HepG2 (cell line): ENCODE data around the gene ACSF3. TPM values are rescaled to one million over a fixed set of nuclear protein-coding genes. Genes with fewer than 3 reads are reported as not detected.

Experiments used
- ATF7-NPFF ChIP-seq: sonication (generic); formaldehyde crosslinking; IDR thresholded peaks from 2 replicates; pipeline ENCODE4 v1.8.1; 2023; ENCODE audit warnings: mild to moderate bottlenecking, low read depth, missing genetic modification reagents, moderate library complexity
- CREM ChIP-seq, 2 experiments: sonication (generic) in 1 of 2; formaldehyde crosslinking in 1 of 2; IDR thresholded peaks; 2 replicates each; pipeline versions ENCODE4 v1.4.0 to v1.6.1; 2016 to 2020; ENCODE audit warnings: antibody characterized with exemption in 1 of 2, mild to moderate bottlenecking in 1 of 2, missing genetic modification reagents in 1 of 2
- KLF12 ChIP-seq: sonication (generic); formaldehyde crosslinking; IDR thresholded peaks from 2 replicates; pipeline ENCODE4 v1.4.0; 2020; ENCODE audit warnings: missing genetic modification reagents, borderline replicate concordance
- MED1 ChIP-seq: sonication (generic); formaldehyde crosslinking; IDR thresholded peaks from 2 replicates; pipeline ENCODE4 v1.4.0; 2020; ENCODE audit warnings: missing genetic modification reagents
- MLLT10 ChIP-seq: sonication (generic); formaldehyde crosslinking; IDR thresholded peaks from 2 replicates; pipeline ENCODE4 v1.4.0; 2020; ENCODE audit warnings: missing genetic modification reagents
- REPIN1 ChIP-seq: sonication (generic); formaldehyde crosslinking; IDR thresholded peaks from 2 replicates; pipeline ENCODE4 v1.8.0; 2022; ENCODE audit warnings: missing genetic modification reagents, low read depth, mild to moderate bottlenecking, borderline replicate concordance
- SIX4 ChIP-seq: sonication (generic); formaldehyde crosslinking; IDR thresholded peaks from 2 replicates; pipeline ENCODE4 v1.4.0; 2020; ENCODE audit warnings: missing genetic modification reagents
- ZNF232 ChIP-seq: sonication (generic); formaldehyde crosslinking; IDR thresholded peaks from 2 replicates; pipeline ENCODE4 v1.4.0; 2020; ENCODE audit warnings: missing genetic modification reagents, borderline replicate concordance
- polyA plus RNA-seq, 8 experiments: library from polyadenylated mRNA; depleted of rRNA in 3 of 8; stranded (reverse) in 7 of 8; unstranded in 1 of 8; fragments of >200 nt; fragmentation: Illumina TruSeq in 4 of 8; extraction: Trizol in 4 of 8; gene quantifications; 2 replicates each; pipeline versions ENCODE4 v1.2.1 to v1.2.3, GENCODE V29; 2011 to 2016; ENCODE audit warnings: low read depth in 4 of 8, missing spikeins in 1 of 8, mixed read lengths in 1 of 8; ENCODE audit not compliant: insufficient read depth in 1 of 8
- total RNA-seq, 5 experiments: library from RNA; depleted of rRNA; stranded (reverse); fragments of >200 nt; fragmentation: Illumina TruSeq; extraction: Trizol; gene quantifications; 2 replicates each; pipeline ENCODE4 v1.2.3, GENCODE V29; 2016; ENCODE audit warnings: low read depth in 1 of 5
- TF ChIP-seq, protein P1 (sequence below): sonication (generic); formaldehyde crosslinking; IDR thresholded peaks from 2 replicates; pipeline ENCODE4 v1.8.1; 2023; ENCODE audit warnings: missing genetic modification reagents, inconsistent platforms, borderline replicate concordance
- TF ChIP-seq, protein P2 (sequence below): IDR thresholded peaks from 2 replicates; pipeline ENCODE4 v1.6.1; 2016; ENCODE audit warnings: low read depth
- TF ChIP-seq, protein P3 (sequence below): sonication (generic); formaldehyde crosslinking; IDR thresholded peaks from 2 replicates; pipeline ENCODE4 v1.5.0; 2020; ENCODE audit warnings: missing genetic modification reagents
- TF ChIP-seq, protein P4 (sequence below): sonication (generic); formaldehyde crosslinking; IDR thresholded peaks from 2 replicates; pipeline ENCODE4 v1.9.0; 2021; ENCODE audit warnings: mild to moderate bottlenecking, missing genetic modification reagents
- TF ChIP-seq, protein P5 (sequence below): sonication (generic); formaldehyde crosslinking; IDR thresholded peaks from 2 replicates; pipeline ENCODE4 v1.5.0; 2020; ENCODE audit warnings: missing genetic modification reagents
- TF ChIP-seq, protein P6 (sequence below), 2 experiments: sonication (generic) in 1 of 2; formaldehyde crosslinking in 1 of 2; IDR thresholded peaks; 2 replicates each; pipeline versions ENCODE4 v1.4.0 to v1.6.1; 2018 to 2020; ENCODE audit warnings: missing genetic modification reagents in 2 of 2, borderline replicate concordance in 1 of 2, low read depth in 1 of 2, mild to moderate bottlenecking in 1 of 2, missing biosample characterization in 1 of 2

Gene ACSF3
- total and polyA plus RNA-seq, 2 of the 13 experiments (the other 11 are each of a cell fraction or from before 2014, with no cell fraction given), result 14.9 to 30.6 TPM

DNA sequence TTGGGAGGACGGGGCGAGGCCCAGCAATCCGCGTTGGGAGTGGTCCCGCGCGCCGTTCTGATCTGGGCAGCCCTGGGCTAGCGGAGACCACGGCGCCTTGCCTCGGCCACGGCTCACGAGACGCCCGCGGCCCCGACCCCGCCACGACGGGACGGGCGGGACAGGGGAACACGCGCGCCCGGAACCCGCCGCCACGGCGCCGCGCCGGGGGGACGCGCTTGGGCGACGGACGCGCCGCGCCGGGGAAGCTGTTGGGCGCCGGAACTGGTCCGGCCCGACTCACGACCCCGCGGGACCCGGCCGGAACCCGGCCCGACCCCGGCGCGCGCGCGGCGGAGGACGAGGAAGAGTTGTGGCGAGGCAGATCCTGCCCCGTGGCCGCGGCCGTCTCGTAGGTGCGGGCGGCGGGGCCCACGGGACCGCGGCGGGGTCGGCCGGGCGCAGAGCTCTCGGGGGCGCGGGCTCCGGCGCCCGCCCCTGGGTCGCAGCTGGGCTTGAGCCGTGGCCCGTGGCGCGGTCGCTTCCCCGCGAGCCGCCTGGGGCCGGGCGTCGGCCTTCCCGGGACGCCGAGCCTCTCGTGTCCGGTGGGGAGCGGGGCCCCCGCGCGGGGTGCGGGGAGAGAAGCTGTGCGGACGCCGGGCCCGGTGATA is at the start of gene ACSF3 (continued):
- TF ChIP-seq, protein P1, sequence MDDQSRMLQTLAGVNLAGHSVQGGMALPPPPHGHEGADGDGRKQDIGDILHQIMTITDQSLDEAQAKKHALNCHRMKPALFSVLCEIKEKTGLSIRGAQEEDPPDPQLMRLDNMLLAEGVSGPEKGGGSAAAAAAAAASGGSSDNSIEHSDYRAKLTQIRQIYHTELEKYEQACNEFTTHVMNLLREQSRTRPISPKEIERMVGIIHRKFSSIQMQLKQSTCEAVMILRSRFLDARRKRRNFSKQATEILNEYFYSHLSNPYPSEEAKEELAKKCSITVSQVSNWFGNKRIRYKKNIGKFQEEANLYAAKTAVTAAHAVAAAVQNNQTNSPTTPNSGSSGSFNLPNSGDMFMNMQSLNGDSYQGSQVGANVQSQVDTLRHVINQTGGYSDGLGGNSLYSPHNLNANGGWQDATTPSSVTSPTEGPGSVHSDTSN, result 0 out of 2 replicates have a peak, but pooled peaks have one; percentile 39
- TF ChIP-seq REPIN1, result peak; percentile 66; the same call in 1 of the 2 replicates
- no peak for TF ChIP-seq MLLT10 (CRISPR knock-in tag)
- TF ChIP-seq ZNF232 (CRISPR knock-in tag), result no peak
- TF ChIP-seq CREM (IDR thresholded peaks at IDR 0.05), result no peak
- no peak for TF ChIP-seq CREM (CRISPR knock-in tag; IDR thresholded peaks at IDR 0.05)
- TF ChIP-seq SIX4, result peak; percentile 25; the same call in 1 of the 2 replicates
- TF ChIP-seq, protein P2, sequence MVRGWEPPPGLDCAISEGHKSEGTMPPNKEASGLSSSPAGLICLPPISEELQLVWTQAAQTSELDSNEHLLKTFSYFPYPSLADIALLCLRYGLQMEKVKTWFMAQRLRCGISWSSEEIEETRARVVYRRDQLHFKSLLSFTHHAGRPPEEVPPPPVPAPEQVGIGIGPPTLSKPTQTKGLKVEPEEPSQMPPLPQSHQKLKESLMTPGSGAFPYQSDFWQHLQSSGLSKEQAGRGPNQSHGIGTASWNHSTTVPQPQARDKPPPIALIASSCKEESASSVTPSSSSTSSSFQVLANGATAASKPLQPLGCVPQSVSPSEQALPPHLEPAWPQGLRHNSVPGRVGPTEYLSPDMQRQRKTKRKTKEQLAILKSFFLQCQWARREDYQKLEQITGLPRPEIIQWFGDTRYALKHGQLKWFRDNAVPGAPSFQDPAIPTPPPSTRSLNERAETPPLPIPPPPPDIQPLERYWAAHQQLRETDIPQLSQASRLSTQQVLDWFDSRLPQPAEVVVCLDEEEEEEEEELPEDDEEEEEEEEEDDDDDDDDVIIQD (CRISPR knock-in tag), result no peak
- peak; percentile 87; the same call in 1 of the 2 replicates for TF ChIP-seq ATF7-NPFF (CRISPR knock-in tag)
- peak; percentile 65 for TF ChIP-seq MED1 (CRISPR knock-in tag)
- TF ChIP-seq, protein P3, sequence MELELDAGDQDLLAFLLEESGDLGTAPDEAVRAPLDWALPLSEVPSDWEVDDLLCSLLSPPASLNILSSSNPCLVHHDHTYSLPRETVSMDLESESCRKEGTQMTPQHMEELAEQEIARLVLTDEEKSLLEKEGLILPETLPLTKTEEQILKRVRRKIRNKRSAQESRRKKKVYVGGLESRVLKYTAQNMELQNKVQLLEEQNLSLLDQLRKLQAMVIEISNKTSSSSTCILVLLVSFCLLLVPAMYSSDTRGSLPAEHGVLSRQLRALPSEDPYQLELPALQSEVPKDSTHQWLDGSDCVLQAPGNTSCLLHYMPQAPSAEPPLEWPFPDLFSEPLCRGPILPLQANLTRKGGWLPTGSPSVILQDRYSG (CRISPR knock-in tag), result 0 out of 2 replicates have a peak, but pooled peaks have one; percentile 51
- TF ChIP-seq, protein P4, sequence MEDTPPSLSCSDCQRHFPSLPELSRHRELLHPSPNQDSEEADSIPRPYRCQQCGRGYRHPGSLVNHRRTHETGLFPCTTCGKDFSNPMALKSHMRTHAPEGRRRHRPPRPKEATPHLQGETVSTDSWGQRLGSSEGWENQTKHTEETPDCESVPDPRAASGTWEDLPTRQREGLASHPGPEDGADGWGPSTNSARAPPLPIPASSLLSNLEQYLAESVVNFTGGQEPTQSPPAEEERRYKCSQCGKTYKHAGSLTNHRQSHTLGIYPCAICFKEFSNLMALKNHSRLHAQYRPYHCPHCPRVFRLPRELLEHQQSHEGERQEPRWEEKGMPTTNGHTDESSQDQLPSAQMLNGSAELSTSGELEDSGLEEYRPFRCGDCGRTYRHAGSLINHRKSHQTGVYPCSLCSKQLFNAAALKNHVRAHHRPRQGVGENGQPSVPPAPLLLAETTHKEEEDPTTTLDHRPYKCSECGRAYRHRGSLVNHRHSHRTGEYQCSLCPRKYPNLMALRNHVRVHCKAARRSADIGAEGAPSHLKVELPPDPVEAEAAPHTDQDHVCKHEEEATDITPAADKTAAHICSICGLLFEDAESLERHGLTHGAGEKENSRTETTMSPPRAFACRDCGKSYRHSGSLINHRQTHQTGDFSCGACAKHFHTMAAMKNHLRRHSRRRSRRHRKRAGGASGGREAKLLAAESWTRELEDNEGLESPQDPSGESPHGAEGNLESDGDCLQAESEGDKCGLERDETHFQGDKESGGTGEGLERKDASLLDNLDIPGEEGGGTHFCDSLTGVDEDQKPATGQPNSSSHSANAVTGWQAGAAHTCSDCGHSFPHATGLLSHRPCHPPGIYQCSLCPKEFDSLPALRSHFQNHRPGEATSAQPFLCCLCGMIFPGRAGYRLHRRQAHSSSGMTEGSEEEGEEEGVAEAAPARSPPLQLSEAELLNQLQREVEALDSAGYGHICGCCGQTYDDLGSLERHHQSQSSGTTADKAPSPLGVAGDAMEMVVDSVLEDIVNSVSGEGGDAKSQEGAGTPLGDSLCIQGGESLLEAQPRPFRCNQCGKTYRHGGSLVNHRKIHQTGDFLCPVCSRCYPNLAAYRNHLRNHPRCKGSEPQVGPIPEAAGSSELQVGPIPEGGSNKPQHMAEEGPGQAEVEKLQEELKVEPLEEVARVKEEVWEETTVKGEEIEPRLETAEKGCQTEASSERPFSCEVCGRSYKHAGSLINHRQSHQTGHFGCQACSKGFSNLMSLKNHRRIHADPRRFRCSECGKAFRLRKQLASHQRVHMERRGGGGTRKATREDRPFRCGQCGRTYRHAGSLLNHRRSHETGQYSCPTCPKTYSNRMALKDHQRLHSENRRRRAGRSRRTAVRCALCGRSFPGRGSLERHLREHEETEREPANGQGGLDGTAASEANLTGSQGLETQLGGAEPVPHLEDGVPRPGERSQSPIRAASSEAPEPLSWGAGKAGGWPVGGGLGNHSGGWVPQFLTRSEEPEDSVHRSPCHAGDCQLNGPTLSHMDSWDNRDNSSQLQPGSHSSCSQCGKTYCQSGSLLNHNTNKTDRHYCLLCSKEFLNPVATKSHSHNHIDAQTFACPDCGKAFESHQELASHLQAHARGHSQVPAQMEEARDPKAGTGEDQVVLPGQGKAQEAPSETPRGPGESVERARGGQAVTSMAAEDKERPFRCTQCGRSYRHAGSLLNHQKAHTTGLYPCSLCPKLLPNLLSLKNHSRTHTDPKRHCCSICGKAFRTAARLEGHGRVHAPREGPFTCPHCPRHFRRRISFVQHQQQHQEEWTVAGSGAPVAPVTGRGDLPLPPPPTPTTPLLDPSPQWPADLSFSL, result no peak
- TF ChIP-seq, protein P5, sequence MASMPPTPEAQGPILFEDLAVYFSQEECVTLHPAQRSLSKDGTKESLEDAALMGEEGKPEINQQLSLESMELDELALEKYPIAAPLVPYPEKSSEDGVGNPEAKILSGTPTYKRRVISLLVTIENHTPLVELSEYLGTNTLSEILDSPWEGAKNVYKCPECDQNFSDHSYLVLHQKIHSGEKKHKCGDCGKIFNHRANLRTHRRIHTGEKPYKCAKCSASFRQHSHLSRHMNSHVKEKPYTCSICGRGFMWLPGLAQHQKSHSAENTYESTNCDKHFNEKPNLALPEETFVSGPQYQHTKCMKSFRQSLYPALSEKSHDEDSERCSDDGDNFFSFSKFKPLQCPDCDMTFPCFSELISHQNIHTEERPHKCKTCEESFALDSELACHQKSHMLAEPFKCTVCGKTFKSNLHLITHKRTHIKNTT (CRISPR knock-in tag), result peak; percentile 66; the same call in 1 of the 2 replicates
- peak; percentile 92; the same call in 1 of the 2 replicates for TF ChIP-seq KLF12 (CRISPR knock-in tag)
- TF ChIP-seq, protein P6, sequence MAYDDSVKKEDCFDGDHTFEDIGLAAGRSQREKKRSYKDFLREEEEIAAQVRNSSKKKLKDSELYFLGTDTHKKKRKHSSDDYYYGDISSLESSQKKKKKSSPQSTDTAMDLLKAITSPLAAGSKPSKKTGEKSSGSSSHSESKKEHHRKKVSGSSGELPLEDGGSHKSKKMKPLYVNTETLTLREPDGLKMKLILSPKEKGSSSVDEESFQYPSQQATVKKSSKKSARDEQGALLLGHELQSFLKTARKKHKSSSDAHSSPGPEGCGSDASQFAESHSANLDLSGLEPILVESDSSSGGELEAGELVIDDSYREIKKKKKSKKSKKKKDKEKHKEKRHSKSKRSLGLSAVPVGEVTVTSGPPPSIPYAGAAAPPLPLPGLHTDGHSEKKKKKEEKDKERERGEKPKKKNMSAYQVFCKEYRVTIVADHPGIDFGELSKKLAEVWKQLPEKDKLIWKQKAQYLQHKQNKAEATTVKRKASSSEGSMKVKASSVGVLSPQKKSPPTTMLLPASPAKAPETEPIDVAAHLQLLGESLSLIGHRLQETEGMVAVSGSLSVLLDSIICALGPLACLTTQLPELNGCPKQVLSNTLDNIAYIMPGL (CRISPR knock-in tag; IDR thresholded peaks at IDR 0.05; ENCODE audit: borderline replicate concordance in 1 of 2, low read depth in 1 of 2), result peak; percentile 18 to 35; a peak in 2 of 4 replicates
